ENCODE data around the gene AUNIP. TPM values are rescaled to one million over a fixed set of nuclear protein-coding genes. Genes with fewer than 3 reads are reported as not detected.
"Not testable (repeated sequence)": the region's sequence is repeated elsewhere in the genome, so short reads cannot be mapped to it uniquely, and the experiment has no call there.

The AUNIP gene
- total and polyA plus RNA-seq, 2 donors = 0.59 to 4.5 TPM

DNA sequence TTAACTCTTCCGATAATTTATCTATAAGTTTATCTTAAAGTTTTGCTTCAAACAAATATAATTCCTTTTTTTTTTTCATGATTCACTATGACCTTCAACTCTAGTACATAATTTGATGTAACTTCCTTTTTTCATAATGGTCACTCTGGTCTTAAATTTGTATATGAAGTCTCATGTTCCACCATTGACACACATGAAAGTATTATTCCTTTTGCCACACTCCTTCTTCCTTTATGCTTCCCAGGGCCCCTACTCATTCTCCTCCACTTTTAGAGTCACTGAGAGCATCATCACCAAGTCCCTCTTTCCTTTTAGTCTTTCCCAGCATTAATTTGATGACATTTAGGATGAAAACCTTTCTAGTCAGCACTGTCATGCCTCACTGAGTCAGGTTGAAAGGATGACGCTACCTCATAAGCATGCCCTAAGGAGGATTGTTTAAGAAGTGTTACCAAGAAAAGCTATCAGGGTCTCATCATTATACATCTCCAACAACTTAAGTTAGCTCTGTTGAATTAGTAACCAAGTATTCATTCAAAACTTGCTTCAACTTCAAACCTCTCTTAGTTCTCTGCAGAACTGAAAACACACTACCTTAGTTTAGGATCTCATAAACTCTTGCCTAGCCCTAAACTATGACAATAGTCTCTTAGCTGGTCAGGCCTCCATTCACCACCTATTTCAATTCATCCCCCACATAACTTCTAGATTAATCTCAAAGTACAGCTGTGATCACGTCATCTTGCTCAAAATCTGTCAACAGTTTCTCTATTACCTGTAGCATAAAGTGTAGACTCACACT, 14.5 kb downstream of the AUNIP start:
- no peaks in the 10 kb centered on the region for H3K4me1 ChIP-seq (ENCODE audit: control insufficient read depth in 2 of 2, insufficient read depth in 2 of 2, low read length in 2 of 2)
- no peaks in the 10 kb centered on the region for H3K9me3 ChIP-seq (ENCODE audit: control insufficient read depth in 2 of 2, insufficient read depth in 1 of 2, low read length in 1 of 2)
- H3K4me3 ChIP-seq (ENCODE audit: low read length in 2 of 2) = no peak overlapping the region
- H3K27me3 ChIP-seq (ENCODE audit: control insufficient read depth in 2 of 2, insufficient read depth in 1 of 2, low read length in 1 of 2) = no peaks in the 10 kb centered on the region
- no peaks in the 10 kb centered on the region for H3K36me3 ChIP-seq (ENCODE audit: control insufficient read depth in 2 of 2, insufficient read depth in 2 of 2, low read length in 1 of 2)
- no peak overlapping the region for H3K27ac ChIP-seq (ENCODE audit: low read depth in 1 of 2, low read length in 1 of 2)
- WGBS = 97% methylated on average over 3 of the region's 3 CpGs
- DNase-seq (ENCODE audit: low read depth in 6 of 9, low spot score in 9 of 9) = no peak

DNA sequence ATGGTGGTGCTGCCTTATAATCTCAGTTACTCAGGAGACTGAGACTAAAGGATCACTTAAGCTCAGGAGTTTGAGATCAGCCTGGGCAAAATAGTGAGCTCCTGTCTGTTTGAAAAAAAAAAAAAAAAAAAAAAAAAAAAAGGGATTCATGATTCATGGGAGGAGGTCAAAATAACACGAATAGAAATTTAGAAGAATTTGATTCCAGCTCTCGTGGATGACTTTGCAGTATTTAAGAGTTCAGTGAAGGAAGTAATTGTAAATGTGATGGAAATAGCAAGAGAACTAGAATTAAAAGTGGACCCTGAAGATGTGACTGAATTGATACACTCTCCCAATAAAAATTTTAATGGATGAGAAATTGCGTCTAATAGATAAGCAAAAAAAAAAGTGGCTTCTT, 15.8 kb downstream of the AUNIP start:
- Histone ChIP-seq H3K36me3 (ENCODE audit: control insufficient read depth in 2 of 2, insufficient read depth in 2 of 2, low read length in 1 of 2) (no peaks in the 10 kb centered on the region), H3K27me3 (ENCODE audit: control insufficient read depth in 2 of 2, insufficient read depth in 1 of 2, low read length in 1 of 2) (no peaks in the 10 kb centered on the region), H3K27ac (ENCODE audit: low read depth in 1 of 2, low read length in 1 of 2) (no peak overlapping the region), H3K9me3 (ENCODE audit: control insufficient read depth in 2 of 2, insufficient read depth in 1 of 2, low read length in 1 of 2) (no peaks in the 10 kb centered on the region), H3K4me1 (ENCODE audit: control insufficient read depth in 2 of 2, insufficient read depth in 2 of 2, low read length in 2 of 2) (no peaks in the 10 kb centered on the region), H3K4me3 (ENCODE audit: low read length in 2 of 2) (no peak overlapping the region)
- no peak for DNase-seq (ENCODE audit: low read depth in 6 of 9, low spot score in 9 of 9)
- WGBS = 88% methylated on average over 3 of the region's 3 CpGs

DNA sequence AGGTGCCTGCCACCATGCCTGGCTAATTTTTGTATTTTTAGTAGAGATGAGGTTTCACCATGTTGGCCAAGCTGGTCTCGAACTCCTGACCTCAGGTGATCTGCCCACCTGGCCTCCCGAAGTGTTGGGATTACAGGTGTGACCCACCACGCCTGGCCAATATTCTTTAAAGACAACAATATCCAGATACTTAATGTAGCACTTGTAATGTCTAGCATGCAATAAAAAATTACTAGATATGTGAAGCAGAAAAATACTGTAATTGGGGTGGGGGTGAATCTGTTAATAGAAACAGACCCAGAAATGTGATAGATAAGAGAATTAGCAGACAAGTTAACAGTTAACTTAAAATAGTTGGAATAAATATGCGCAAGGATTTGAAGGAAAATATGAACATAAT, 19.4 kb downstream of the AUNIP start:
- H3K9me3 ChIP-seq (ENCODE audit: control insufficient read depth in 2 of 2, insufficient read depth in 1 of 2, low read length in 1 of 2); H3K27ac ChIP-seq (ENCODE audit: low read depth in 1 of 2, low read length in 1 of 2); H3K4me3 ChIP-seq (ENCODE audit: low read length in 2 of 2); DNase-seq (ENCODE audit: low read depth in 6 of 9, low spot score in 9 of 9); H3K27me3 ChIP-seq (ENCODE audit: control insufficient read depth in 2 of 2, insufficient read depth in 1 of 2, low read length in 1 of 2); H3K4me1 ChIP-seq (ENCODE audit: control insufficient read depth in 2 of 2, insufficient read depth in 2 of 2, low read length in 2 of 2): not testable (repeated sequence)
- peaks cover 0 to 11% of the 10 kb centered on the region in 2 donors for H3K36me3 ChIP-seq (ENCODE audit: control insufficient read depth in 2 of 2, insufficient read depth in 2 of 2, low read length in 1 of 2)
- WGBS = 99% methylated on average over 4 of the region's 4 CpGs

DNA sequence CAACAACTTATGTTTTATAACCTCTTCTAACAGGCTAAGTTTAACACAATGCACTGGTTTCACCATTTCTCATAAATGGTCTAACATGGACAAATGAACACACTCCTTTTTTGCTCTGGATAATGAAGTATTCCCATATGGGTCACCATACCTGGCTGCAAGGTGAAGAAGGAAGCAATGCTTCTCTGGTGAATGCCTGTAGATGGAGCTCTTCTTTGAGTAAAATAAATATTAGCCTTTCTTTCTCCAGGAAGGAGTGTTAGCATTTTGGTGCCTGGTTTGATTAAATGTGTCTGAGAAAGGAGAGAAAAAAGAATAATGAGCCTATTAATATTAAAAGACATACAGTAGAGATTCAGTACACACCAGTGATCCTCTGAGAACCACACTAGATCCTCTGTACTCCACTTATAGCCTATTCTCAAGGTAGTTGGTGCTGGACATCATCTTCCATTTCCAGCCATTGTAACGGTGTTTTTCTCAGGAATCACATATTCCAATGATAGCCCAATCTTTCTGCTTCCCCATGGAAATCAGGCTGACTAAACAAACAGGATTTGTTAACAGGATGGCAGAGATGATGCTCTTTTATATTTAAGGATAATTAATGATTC, 21.9 kb downstream of the AUNIP start:
- WGBS = 100% methylated on average over 1 of the region's 1 CpG
- DNase-seq (ENCODE audit: low read depth in 6 of 9, low spot score in 9 of 9) = no peak
- H3K4me3 ChIP-seq (ENCODE audit: low read length in 2 of 2) = no peak overlapping the region
- peaks cover 9 to 32% of the 10 kb centered on the region in 2 donors for H3K36me3 ChIP-seq (ENCODE audit: control insufficient read depth in 2 of 2, insufficient read depth in 2 of 2, low read length in 1 of 2)
- no peaks in the 10 kb centered on the region for H3K27me3 ChIP-seq (ENCODE audit: control insufficient read depth in 2 of 2, insufficient read depth in 1 of 2, low read length in 1 of 2)
- H3K4me1 ChIP-seq (ENCODE audit: control insufficient read depth in 2 of 2, insufficient read depth in 2 of 2, low read length in 2 of 2) = peaks cover 0 to 3% of the 10 kb centered on the region in 2 donors
- no peaks in the 10 kb centered on the region for H3K9me3 ChIP-seq (ENCODE audit: control insufficient read depth in 2 of 2, insufficient read depth in 1 of 2, low read length in 1 of 2)
- no peak overlapping the region for H3K27ac ChIP-seq (ENCODE audit: low read depth in 1 of 2, low read length in 1 of 2)

DNA sequence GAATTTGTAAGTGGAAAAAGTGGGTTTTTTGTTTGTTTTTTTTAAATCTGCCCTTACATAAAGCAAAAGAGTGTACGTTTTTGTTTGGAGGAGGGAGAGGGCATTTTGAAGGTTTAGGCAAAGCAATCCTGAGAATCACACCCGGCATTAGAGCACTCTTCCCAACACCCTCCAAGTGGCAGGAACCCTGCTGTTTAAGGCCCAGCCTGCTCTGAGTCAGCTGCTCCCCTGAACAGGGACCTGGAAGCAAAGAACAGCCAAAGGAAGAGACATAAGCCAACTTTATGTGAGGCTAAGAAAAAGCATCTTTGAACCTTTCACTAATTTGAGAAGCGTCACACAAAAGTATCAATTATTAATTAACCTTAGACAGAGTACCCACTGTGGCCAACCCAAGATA, 22.6 kb downstream of the AUNIP start:
- DNase-seq (ENCODE audit: low read depth in 6 of 9, low spot score in 9 of 9) = no peak
- Histone ChIP-seq H3K36me3 (ENCODE audit: control insufficient read depth in 2 of 2, insufficient read depth in 2 of 2, low read length in 1 of 2) (peaks cover 14 to 39% of the 10 kb centered on the region in 2 donors), H3K4me3 (ENCODE audit: low read length in 2 of 2) (no peak overlapping the region), H3K27me3 (ENCODE audit: control insufficient read depth in 2 of 2, insufficient read depth in 1 of 2, low read length in 1 of 2) (no peaks in the 10 kb centered on the region), H3K27ac (ENCODE audit: low read depth in 1 of 2, low read length in 1 of 2) (no peak overlapping the region), H3K9me3 (ENCODE audit: control insufficient read depth in 2 of 2, insufficient read depth in 1 of 2, low read length in 1 of 2) (no peaks in the 10 kb centered on the region), H3K4me1 (ENCODE audit: control insufficient read depth in 2 of 2, insufficient read depth in 2 of 2, low read length in 2 of 2) (peaks cover 0 to 3% of the 10 kb centered on the region in 2 donors)
- 96% methylated on average over 3 of the region's 3 CpGs for WGBS

DNA sequence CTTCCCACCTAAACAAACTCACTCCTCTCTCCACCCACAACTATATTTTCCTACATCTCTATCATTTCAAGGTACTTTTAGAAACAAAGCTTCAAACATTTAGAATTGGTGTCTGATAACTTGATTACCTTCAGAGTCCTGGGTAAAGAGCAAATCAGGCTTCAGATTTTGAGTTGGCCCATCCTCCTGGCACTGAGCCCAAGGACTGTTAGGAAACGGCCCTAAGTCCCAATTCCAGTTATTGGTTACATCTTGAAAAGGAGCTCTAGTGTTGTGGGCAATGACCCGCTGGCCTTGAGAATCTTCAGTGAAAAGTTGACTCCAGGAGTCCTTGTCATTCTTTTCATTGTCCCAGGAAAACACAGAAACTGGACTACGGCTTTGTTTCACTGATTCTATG, 24.4 kb downstream of the AUNIP start:
- Histone ChIP-seq H3K4me1 (ENCODE audit: control insufficient read depth in 2 of 2, insufficient read depth in 2 of 2, low read length in 2 of 2) (peaks cover 0 to 3% of the 10 kb centered on the region in 2 donors), H3K4me3 (ENCODE audit: low read length in 2 of 2) (no peak overlapping the region), H3K36me3 (ENCODE audit: control insufficient read depth in 2 of 2, insufficient read depth in 2 of 2, low read length in 1 of 2) (peaks cover 25 to 57% of the 10 kb centered on the region in 2 donors), H3K27me3 (ENCODE audit: control insufficient read depth in 2 of 2, insufficient read depth in 1 of 2, low read length in 1 of 2) (no peaks in the 10 kb centered on the region), H3K9me3 (ENCODE audit: control insufficient read depth in 2 of 2, insufficient read depth in 1 of 2, low read length in 1 of 2) (no peaks in the 10 kb centered on the region), H3K27ac (ENCODE audit: low read depth in 1 of 2, low read length in 1 of 2) (no peak overlapping the region)
- WGBS = 94% methylated on average over 3 of the region's 3 CpGs
- DNase-seq (ENCODE audit: low read depth in 6 of 9, low spot score in 9 of 9) = no peak

DNA sequence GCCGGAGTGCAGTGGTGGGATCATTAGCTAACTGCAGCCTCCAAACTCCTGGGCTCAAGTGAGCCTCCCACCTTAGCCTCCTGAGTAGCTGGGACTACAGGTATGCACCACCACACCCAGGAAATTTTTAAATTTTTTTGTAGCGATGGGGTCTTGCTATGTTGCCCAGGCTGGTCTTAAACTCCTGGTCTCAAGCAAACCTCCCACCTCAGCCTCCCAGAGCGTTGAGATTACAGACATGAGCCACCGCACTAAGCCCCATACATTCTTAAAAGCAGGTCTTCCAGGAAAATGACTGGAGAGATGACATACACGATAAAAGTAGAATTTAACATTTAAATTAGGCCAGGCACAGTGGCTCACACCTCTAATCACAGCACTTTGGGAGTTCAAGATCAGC, 26.1 kb downstream of the AUNIP start:
- Histone ChIP-seq H3K27me3 (ENCODE audit: control insufficient read depth in 2 of 2, insufficient read depth in 1 of 2, low read length in 1 of 2) (no peaks in the 10 kb centered on the region), H3K4me1 (ENCODE audit: control insufficient read depth in 2 of 2, insufficient read depth in 2 of 2, low read length in 2 of 2) (peaks cover 0 to 3% of the 10 kb centered on the region in 2 donors), H3K36me3 (ENCODE audit: control insufficient read depth in 2 of 2, insufficient read depth in 2 of 2, low read length in 1 of 2) (peaks cover 39 to 74% of the 10 kb centered on the region in 2 donors), H3K27ac (ENCODE audit: low read depth in 1 of 2, low read length in 1 of 2) (no peak overlapping the region), H3K4me3 (ENCODE audit: low read length in 2 of 2) (no peak overlapping the region), H3K9me3 (ENCODE audit: control insufficient read depth in 2 of 2, insufficient read depth in 1 of 2, low read length in 1 of 2) (no peaks in the 10 kb centered on the region)
- no peak for DNase-seq (ENCODE audit: low read depth in 6 of 9, low spot score in 9 of 9)
- WGBS = over 99% methylated on average over 5 of the region's 5 CpGs

DNA sequence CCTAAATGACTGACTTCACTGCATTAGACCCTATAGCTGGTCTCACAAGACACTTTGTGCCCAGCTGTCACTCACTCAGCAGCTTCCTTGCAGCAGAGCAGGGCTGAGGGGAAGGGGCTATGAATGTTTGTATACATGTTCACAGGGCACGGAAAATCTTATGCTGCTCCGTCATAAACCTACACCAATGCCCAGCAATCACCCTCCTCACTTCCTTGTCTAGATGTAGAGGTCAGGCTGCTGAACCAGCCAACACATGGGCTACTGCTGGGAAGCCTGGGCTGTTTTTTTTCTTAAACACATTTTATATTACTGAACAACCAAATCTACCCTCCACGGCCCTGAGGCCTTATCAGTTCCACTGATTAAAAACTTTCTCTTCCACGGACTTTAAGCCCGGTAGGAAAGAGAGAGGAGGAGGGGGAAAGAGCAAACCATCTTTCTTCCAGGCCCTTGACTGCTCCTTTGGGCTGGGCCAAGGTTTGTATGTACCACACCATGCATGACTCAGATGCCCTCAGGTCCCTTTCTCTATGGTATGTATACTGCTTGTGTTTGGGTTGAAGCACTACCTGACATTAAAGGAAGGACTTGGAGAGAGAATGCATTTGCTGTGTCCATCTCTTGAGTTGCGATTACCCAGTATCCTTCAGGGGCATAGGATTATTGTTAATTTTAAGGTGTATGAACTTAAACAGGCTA, 26.8 kb downstream of the AUNIP start:
- H3K4me1 ChIP-seq (ENCODE audit: control insufficient read depth in 2 of 2, insufficient read depth in 2 of 2, low read length in 2 of 2) = peaks cover 0 to 3% of the 10 kb centered on the region in 2 donors
- no peaks in the 10 kb centered on the region for H3K27me3 ChIP-seq (ENCODE audit: control insufficient read depth in 2 of 2, insufficient read depth in 1 of 2, low read length in 1 of 2)
- peaks cover 45 to 80% of the 10 kb centered on the region in 2 donors for H3K36me3 ChIP-seq (ENCODE audit: control insufficient read depth in 2 of 2, insufficient read depth in 2 of 2, low read length in 1 of 2)
- DNase-seq (ENCODE audit: low read depth in 6 of 9, low spot score in 9 of 9) = no peak
- 90% methylated on average over 6 of the region's 6 CpGs for WGBS
- H3K9me3 ChIP-seq (ENCODE audit: control insufficient read depth in 2 of 2, insufficient read depth in 1 of 2, low read length in 1 of 2) = no peaks in the 10 kb centered on the region
- H3K27ac ChIP-seq (ENCODE audit: low read depth in 1 of 2, low read length in 1 of 2) = no peak overlapping the region
- H3K4me3 ChIP-seq (ENCODE audit: low read length in 2 of 2) = no peak overlapping the region

DNA sequence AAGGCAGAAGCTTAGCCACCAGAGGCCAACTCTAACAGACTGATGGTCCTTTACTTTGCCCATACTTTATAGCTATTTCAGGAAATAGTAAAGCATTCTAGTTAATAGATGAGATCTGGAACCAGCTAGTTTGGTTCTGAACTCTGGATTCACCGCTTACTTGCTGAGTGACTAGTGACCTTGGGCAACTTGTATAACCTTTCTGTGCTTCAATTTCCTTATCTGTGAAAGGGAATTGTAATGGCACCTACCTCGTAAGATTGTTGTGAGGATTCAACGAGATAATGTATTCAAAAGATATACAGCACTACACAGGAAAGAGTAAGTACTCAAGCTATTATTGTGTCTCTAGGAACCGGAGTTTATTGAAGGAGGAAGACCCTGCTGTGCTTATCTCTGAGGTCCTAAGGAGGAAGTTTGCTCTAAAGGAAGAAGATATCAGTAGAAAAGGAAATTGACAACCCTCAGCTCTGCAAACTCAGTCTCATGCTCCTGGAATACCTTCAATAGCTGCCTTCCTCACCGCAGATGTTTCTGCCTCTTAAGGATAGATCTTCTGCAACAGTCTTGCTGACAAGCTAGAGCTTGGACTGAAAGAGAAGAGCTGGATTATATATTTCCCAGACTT, 27.6 kb downstream of the AUNIP start:
- no peaks in the 10 kb centered on the region for H3K27me3 ChIP-seq (ENCODE audit: control insufficient read depth in 2 of 2, insufficient read depth in 1 of 2, low read length in 1 of 2)
- peaks cover 0 to 3% of the 10 kb centered on the region in 2 donors for H3K4me1 ChIP-seq (ENCODE audit: control insufficient read depth in 2 of 2, insufficient read depth in 2 of 2, low read length in 2 of 2)
- 44% methylated on average over 5 of the region's 5 CpGs for WGBS
- H3K4me3 ChIP-seq (ENCODE audit: low read length in 2 of 2) = no peak overlapping the region
- no peak overlapping the region for H3K27ac ChIP-seq (ENCODE audit: low read depth in 1 of 2, low read length in 1 of 2)
- no peak for DNase-seq (ENCODE audit: low read depth in 6 of 9, low spot score in 9 of 9)
- H3K36me3 ChIP-seq (ENCODE audit: control insufficient read depth in 2 of 2, insufficient read depth in 2 of 2, low read length in 1 of 2) = peaks cover 46 to 88% of the 10 kb centered on the region in 2 donors
- no peaks in the 10 kb centered on the region for H3K9me3 ChIP-seq (ENCODE audit: control insufficient read depth in 2 of 2, insufficient read depth in 1 of 2, low read length in 1 of 2)

Measured in thymus (tissue), 11 donors.